ENCODE data around the gene FRS2. TPM values are rescaled to one million over a fixed set of nuclear protein-coding genes. Genes with fewer than 3 reads are reported as not detected.

The FRS2 gene
- polyA plus RNA-seq, 6 donors from 2014 or later = 18.0 to 31.4 (median 28.3) TPM

GRCh38 chr12:69529021-69529420 lies 58.8 kb downstream of the FRS2 start:
- ATAC-seq (ENCODE audit: low read depth in 2 of 2) (no peak), DNase-seq (no peak)
- peak overlapping the region in 3 of 6 donors; percentile 4 to 14 (median 9) for H3K27ac Mint-ChIP-seq
- H3K4me3 Mint-ChIP-seq = no peak overlapping the region
- H3K36me3 Mint-ChIP-seq = peaks cover 0 to 5% of the 10 kb centered on the region in 2 donors
- no peaks in the 10 kb centered on the region for H3K9me3 Mint-ChIP-seq
- no peaks in the 10 kb centered on the region for H3K27me3 Mint-ChIP-seq
- peaks cover 19 to 32% (median 20%) of the 10 kb centered on the region in 3 donors for H3K4me1 Mint-ChIP-seq

GRCh38 chr12:69533844-69534243 lies 63.7 kb downstream of the FRS2 start:
- no peaks in the 10 kb centered on the region for H3K27me3 Mint-ChIP-seq
- peaks cover 8 to 11% of the 10 kb centered on the region in 2 donors for H3K36me3 Mint-ChIP-seq
- peak overlapping the region in 1 of 6 donors; percentile 44 for H3K27ac Mint-ChIP-seq

GRCh38 chr12:69534389-69534822 lies 64.2 kb downstream of the FRS2 start:
- ATAC-seq (ENCODE audit: low read depth in 2 of 2) (no peak), DNase-seq (no peak)
- H3K36me3 Mint-ChIP-seq = peaks cover 8 to 11% of the 10 kb centered on the region in 2 donors
- H3K27ac Mint-ChIP-seq = no peak overlapping the region
- H3K27me3 Mint-ChIP-seq = no peaks in the 10 kb centered on the region
- no peaks in the 10 kb centered on the region for H3K9me3 Mint-ChIP-seq
- no peak overlapping the region for H3K4me3 Mint-ChIP-seq
- peaks cover 3 to 10% (median 10%) of the 10 kb centered on the region in 3 donors for H3K4me1 Mint-ChIP-seq

More at GRCh38 chr12:69533844-69534243, 63.7 kb downstream of the FRS2 start:
- Mint-ChIP-seq H3K4me3 (no peak overlapping the region), H3K4me1 (peaks cover 6 to 13% (median 13%) of the 10 kb centered on the region in 3 donors), H3K9me3 (no peaks in the 10 kb centered on the region)
- DNase-seq (no peak), ATAC-seq (ENCODE audit: low read depth in 2 of 2) (no peak)

DNA sequence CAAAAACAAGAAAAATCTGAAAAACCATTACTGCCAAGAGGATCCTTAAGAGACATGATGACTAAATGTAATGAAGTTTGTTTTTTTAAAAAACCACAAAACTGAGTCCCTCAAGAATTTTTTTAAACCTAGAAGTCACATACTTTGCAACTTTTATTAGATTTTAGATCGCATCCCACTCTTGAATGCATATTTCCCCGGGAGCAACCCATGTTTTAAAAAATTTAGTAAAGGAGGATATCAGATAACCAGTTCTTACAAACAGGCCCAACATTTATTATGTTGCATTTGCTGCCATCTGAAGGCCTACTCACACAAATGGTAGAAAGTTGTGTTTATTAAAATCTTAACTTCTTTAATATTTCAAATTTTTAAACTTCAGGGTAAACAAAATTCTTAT lies 70.8 kb downstream of the FRS2 start:
- H3K36me3 Mint-ChIP-seq = peaks cover 18 to 25% of the 10 kb centered on the region in 2 donors
- no peak overlapping the region for H3K27ac Mint-ChIP-seq
- no peaks in the 10 kb centered on the region for H3K27me3 Mint-ChIP-seq
- peaks cover 5 to 10% (median 9%) of the 10 kb centered on the region in 7 donors for H3K9me3 Mint-ChIP-seq
- no peak overlapping the region for H3K4me3 Mint-ChIP-seq
- peaks cover 0 to 10% (median 9%) of the 10 kb centered on the region in 3 donors for H3K4me1 Mint-ChIP-seq
- DNase-seq = no peak
- ATAC-seq (ENCODE audit: low read depth in 2 of 2) = no peak

GRCh38 chr12:69544087-69544486 lies 73.9 kb downstream of the FRS2 start:
- Mint-ChIP-seq H3K4me1 (peaks cover 0 to 5% (median 0%) of the 10 kb centered on the region in 3 donors), H3K27me3 (no peaks in the 10 kb centered on the region), H3K36me3 (peaks cover 11 to 19% of the 10 kb centered on the region in 2 donors), H3K9me3 (peaks cover 5 to 10% (median 9%) of the 10 kb centered on the region in 7 donors), H3K27ac (no peak overlapping the region), H3K4me3 (no peak overlapping the region)
- ATAC-seq (ENCODE audit: low read depth in 2 of 2) (no peak), DNase-seq (no peak)

- Mint-ChIP-seq H3K27ac (no peak overlapping the region), H3K4me1 (peaks cover 0 to 13% (median 0%) of the 10 kb centered on the region in 3 donors), H3K36me3 (peaks cover 11 to 19% of the 10 kb centered on the region in 2 donors), H3K9me3 (peaks cover 5 to 10% (median 9%) of the 10 kb centered on the region in 7 donors), H3K27me3 (no peaks in the 10 kb centered on the region), H3K4me3 (no peak overlapping the region)
- DNase-seq (no peak), ATAC-seq (ENCODE audit: low read depth in 2 of 2) (no peak)
Observed at GRCh38 chr12:69545081-69545480, 74.9 kb downstream of the FRS2 start.

GRCh38 chr12:69546693-69547438 lies 76.7 kb downstream of the FRS2 start:
- Mint-ChIP-seq H3K27me3 (no peaks in the 10 kb centered on the region), H3K36me3 (peaks cover 8 to 11% of the 10 kb centered on the region in 2 donors), H3K4me3 (peak overlapping the region in 1 of 8 donors; percentile 39), H3K4me1 (peaks cover 0 to 14% (median 0%) of the 10 kb centered on the region in 3 donors), H3K27ac (no peak overlapping the region), H3K9me3 (peaks cover 5 to 10% (median 9%) of the 10 kb centered on the region in 7 donors)
- ATAC-seq (ENCODE audit: low read depth in 2 of 2) = no peak
- DNase-seq = no peak

DNA sequence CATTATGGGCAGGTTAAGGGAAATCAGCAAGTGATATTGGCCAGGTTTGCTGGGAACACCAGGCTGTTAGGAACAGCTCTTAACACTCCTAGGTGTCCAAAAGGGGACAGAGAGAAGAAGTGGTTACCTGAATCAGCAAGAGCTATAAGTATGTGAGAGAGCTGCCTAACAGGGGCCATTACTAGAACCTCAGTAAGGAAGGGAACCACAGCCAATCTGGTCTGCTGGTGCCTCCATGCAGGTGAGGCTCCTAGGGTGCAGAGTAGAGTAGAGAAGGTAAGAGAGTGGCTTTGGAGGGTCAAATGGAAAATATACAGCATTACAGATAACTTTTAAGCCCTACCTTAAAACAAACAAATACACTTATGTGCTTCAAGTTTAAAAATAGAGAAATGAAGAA lies 78.5 kb downstream of the FRS2 start:
- Mint-ChIP-seq H3K27me3 (no peaks in the 10 kb centered on the region), H3K36me3 (peaks cover 2 to 3% of the 10 kb centered on the region in 2 donors), H3K4me1 (peaks cover 0 to 9% (median 0%) of the 10 kb centered on the region in 3 donors), H3K9me3 (peaks cover 0 to 5% (median 2%) of the 10 kb centered on the region in 7 donors), H3K27ac (peak overlapping the region in 5 of 6 donors; percentile 1 to 69 (median 39)), H3K4me3 (no peak overlapping the region)
- no peak for DNase-seq
- ATAC-seq (ENCODE audit: low read depth in 2 of 2) = no peak

GRCh38 chr12:69550569-69551350 lies 80.6 kb downstream of the FRS2 start:
- Mint-ChIP-seq H3K27ac (peak overlapping the region in 2 of 6 donors; percentile 12 to 54), H3K4me1 (peaks cover 0 to 9% (median 0%) of the 10 kb centered on the region in 3 donors), H3K9me3 (no peaks in the 10 kb centered on the region), H3K36me3 (no peaks in the 10 kb centered on the region), H3K27me3 (no peaks in the 10 kb centered on the region), H3K4me3 (no peak overlapping the region)
- DNase-seq = no peak
- ATAC-seq (ENCODE audit: low read depth in 2 of 2) = no peak

- Mint-ChIP-seq H3K27ac (peak overlapping the region in 1 of 6 donors; percentile 52), H3K27me3 (no peaks in the 10 kb centered on the region)
Observed at GRCh38 chr12:69553628-69554248, 83.5 kb downstream of the FRS2 start.

GRCh38 chr12:69555461-69555860 lies 85.3 kb downstream of the FRS2 start:
- Mint-ChIP-seq H3K9me3 (no peaks in the 10 kb centered on the region), H3K4me3 (no peak overlapping the region), H3K27me3 (no peaks in the 10 kb centered on the region), H3K36me3 (no peaks in the 10 kb centered on the region), H3K4me1 (peaks cover 0 to 4% (median 2%) of the 10 kb centered on the region in 3 donors), H3K27ac (peak overlapping the region in 1 of 6 donors; percentile 33)
- no peak for DNase-seq
- ATAC-seq (ENCODE audit: low read depth in 2 of 2) = no peak

More at GRCh38 chr12:69553628-69554248, 83.5 kb downstream of the FRS2 start:
- H3K36me3 Mint-ChIP-seq = no peaks in the 10 kb centered on the region
- ATAC-seq (ENCODE audit: low read depth in 2 of 2) (no peak), DNase-seq (no peak)
- H3K9me3 Mint-ChIP-seq = no peaks in the 10 kb centered on the region
- no peak overlapping the region for H3K4me3 Mint-ChIP-seq
- H3K4me1 Mint-ChIP-seq = peaks cover 0 to 14% (median 2%) of the 10 kb centered on the region in 3 donors

GRCh38 chr12:69556383-69556782 lies 86.2 kb downstream of the FRS2 start:
- no peaks in the 10 kb centered on the region for H3K36me3 Mint-ChIP-seq
- no peak for DNase-seq
- H3K27me3 Mint-ChIP-seq = no peaks in the 10 kb centered on the region
- no peaks in the 10 kb centered on the region for H3K9me3 Mint-ChIP-seq
- no peak overlapping the region for H3K4me3 Mint-ChIP-seq
- peaks cover 2 to 8% (median 6%) of the 10 kb centered on the region in 3 donors for H3K4me1 Mint-ChIP-seq
- H3K27ac Mint-ChIP-seq = peak overlapping the region in 1 of 6 donors; percentile 35
- no peak for ATAC-seq (ENCODE audit: low read depth in 2 of 2)

DNA sequence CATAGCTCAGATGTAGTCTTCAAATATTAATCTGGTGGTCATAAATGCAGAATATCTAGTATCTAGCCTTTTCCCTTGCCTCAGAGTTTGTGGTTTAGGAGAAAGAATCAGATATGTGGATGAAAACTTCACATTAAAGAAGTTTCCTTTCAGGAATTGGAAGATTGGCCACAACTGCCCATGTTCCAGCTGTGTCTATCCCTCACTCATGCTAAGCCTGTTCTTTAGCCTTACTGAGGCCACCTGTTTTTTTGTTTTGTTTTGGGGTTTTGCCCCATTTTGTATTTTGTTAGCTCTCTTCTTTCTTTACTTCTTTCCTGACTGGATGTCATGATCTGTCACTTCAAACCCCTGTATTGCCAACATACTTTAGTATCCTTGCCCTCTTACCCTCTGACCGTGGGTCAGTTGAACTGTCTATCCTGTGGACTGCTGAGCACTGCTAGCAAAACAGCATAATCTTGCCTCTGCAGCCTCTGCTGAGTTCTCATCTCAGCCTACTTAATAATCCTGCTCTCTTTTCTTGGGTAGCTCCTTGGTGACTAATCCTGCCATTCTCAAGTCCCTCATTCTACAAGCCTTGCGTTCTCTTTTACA lies 93.1 kb downstream of the FRS2 start:
- H3K4me1 Mint-ChIP-seq = peaks cover 0 to 8% (median 6%) of the 10 kb centered on the region in 3 donors
- H3K36me3 Mint-ChIP-seq = no peaks in the 10 kb centered on the region
- ATAC-seq (ENCODE audit: low read depth in 2 of 2) (no peak), DNase-seq (no peak)
- no peak overlapping the region for H3K4me3 Mint-ChIP-seq
- no peaks in the 10 kb centered on the region for H3K27me3 Mint-ChIP-seq
- no peaks in the 10 kb centered on the region for H3K9me3 Mint-ChIP-seq
- no peak overlapping the region for H3K27ac Mint-ChIP-seq
